Neural cell (in vitro differentiated cells): ENCODE data around the gene SIL1. TPM values are rescaled to one million over a fixed set of nuclear protein-coding genes. Genes with fewer than 3 reads are reported as not detected.

ENCODE experiments used
- H2AFZ ChIP-seq: fragments of 200-600, 300-800 bp; sonication (generic), shearing (Covaris generic); 2 replicates; pipeline ENCODE4 v1.6.0; 2014; ENCODE audit warnings: low read depth, mild to moderate bottlenecking, antibody characterized with exemption, low read length, moderate library complexity
- H3F3A ChIP-seq: fragments of 200-600 bp; shearing (Covaris generic); 2 replicates; pipeline ENCODE4 v1.6.1; 2016; ENCODE audit warnings: mild to moderate bottlenecking, moderate library complexity, mixed read lengths, antibody characterized with exemption, low read length; ENCODE audit not compliant: insufficient read depth, poor library complexity, severe bottlenecking
- H3K27ac ChIP-seq: fragments of 200-600, 300-800 bp; sonication (generic), shearing (Covaris generic); 2 replicates; pipeline ENCODE4 v1.5.1; 2014; ENCODE audit warnings: mild to moderate bottlenecking, low read length, moderate library complexity
- H3K27me3 ChIP-seq: fragments of 300-800, 200-600 bp; sonication (generic), shearing (Covaris generic); 2 replicates; pipeline ENCODE4 v1.6.0; 2014; ENCODE audit warnings: mild to moderate bottlenecking, low read depth, low read length, moderate library complexity; ENCODE audit not compliant: insufficient read depth
- H3K36me3 ChIP-seq: fragments of 300-800, 200-600 bp; sonication (generic), shearing (Covaris generic); 2 replicates; pipeline ENCODE4 v1.5.1; 2014; ENCODE audit warnings: mild to moderate bottlenecking, antibody characterized with exemption, low read length, moderate library complexity; ENCODE audit not compliant: insufficient read depth
- H3K4me2 ChIP-seq: fragments of 300-800, 200-600 bp; sonication (generic), shearing (Covaris generic); 2 replicates; pipeline ENCODE4 v1.6.0; 2014; ENCODE audit warnings: mild to moderate bottlenecking, low read length
- H3K4me3 ChIP-seq: fragments of 300-800, 200-600 bp; sonication (generic), shearing (Covaris generic); 2 replicates; pipeline ENCODE4 v1.5.1; 2014; ENCODE audit warnings: mild to moderate bottlenecking, low read length, moderate library complexity
- H3K79me2 ChIP-seq: fragments of 200-600 bp; shearing (Covaris generic); replicated peaks from 2 replicates; pipeline ENCODE4 v1.6.0; 2014; ENCODE audit warnings: mild to moderate bottlenecking, low read length, moderate library complexity; ENCODE audit not compliant: insufficient read depth
- H3K9ac ChIP-seq: fragments of 300-800, 200-600 bp; sonication (generic), shearing (Covaris generic); 2 replicates; pipeline ENCODE4 v1.6.1; 2016; ENCODE audit warnings: mild to moderate bottlenecking, low read length, mixed read lengths
- H3K9me2 ChIP-seq: fragments of 200-600 bp; shearing (Covaris generic); 2 replicates; pipeline ENCODE4 v1.6.1; 2016; ENCODE audit warnings: mild to moderate bottlenecking, low read length, mixed read lengths; ENCODE audit not compliant: insufficient read depth
- H3K9me3 ChIP-seq: fragments of 200-600, 300-800 bp; sonication (generic), shearing (Covaris generic); 2 replicates; pipeline ENCODE4 v1.6.1; 2016; ENCODE audit warnings: mild to moderate bottlenecking, mixed run types, low read length, moderate library complexity, mixed read lengths
- H4K20me1 ChIP-seq: fragments of 200-600 bp; shearing (Covaris generic); 2 replicates; pipeline ENCODE4 v1.6.1; 2016; ENCODE audit warnings: mild to moderate bottlenecking, mixed run types; ENCODE audit not compliant: insufficient read depth
- EP300 ChIP-seq: fragments of 450-650 bp; conservative IDR thresholded peaks from 2 replicates; pipeline ENCODE4 v1.6.1; 2014; ENCODE audit warnings: antibody characterized with exemption, mild to moderate bottlenecking, moderate library complexity; ENCODE audit not compliant: poor library complexity, severe bottlenecking
- EZH2 ChIP-seq: fragments of 200-600, 300-800 bp; shearing (Covaris generic), sonication (generic); IDR thresholded peaks from 2 replicates; pipeline ENCODE4 v1.6.1; 2014; ENCODE audit warnings: antibody characterized with exemption, low read length, borderline replicate concordance, mild to moderate bottlenecking; ENCODE audit not compliant: insufficient read depth, poor library complexity, severe bottlenecking
- MXI1 ChIP-seq: fragments of 450-650 bp; conservative IDR thresholded peaks from 2 replicates; pipeline ENCODE4 v1.6.1; 2014; ENCODE audit warnings: antibody characterized with exemption, mild to moderate bottlenecking; ENCODE audit not compliant: poor library complexity, severe bottlenecking
- POLR2AphosphoS5 ChIP-seq: IDR thresholded peaks from 2 replicates; pipeline ENCODE4 v1.6.1; 2012
- RAD21 ChIP-seq: fragments of 450-650 bp; conservative IDR thresholded peaks from 2 replicates; pipeline ENCODE4 v1.6.1; 2014; ENCODE audit warnings: antibody characterized with exemption, mild to moderate bottlenecking, moderate library complexity
- REST ChIP-seq: IDR thresholded peaks from 2 replicates; pipeline ENCODE4 v1.6.1; 2012; ENCODE audit warnings: borderline replicate concordance
- SMC3 ChIP-seq: fragments of 450-650 bp; conservative IDR thresholded peaks from 2 replicates; pipeline ENCODE4 v1.6.1; 2014; ENCODE audit warnings: antibody characterized with exemption, mild to moderate bottlenecking, moderate library complexity; ENCODE audit not compliant: poor library complexity
- TAF1 ChIP-seq: IDR thresholded peaks from 2 replicates; pipeline ENCODE4 v1.6.1; 2012; ENCODE audit warnings: low read depth
- polyA plus RNA-seq: library from polyadenylated mRNA; depleted of rRNA; stranded (reverse); fragments of >200 nt; gene quantifications from 2 replicates; pipeline ENCODE4 v1.2.3, GENCODE V29; 2014
- TF ChIP-seq, protein P1 (sequence below): fragments of 450-650 bp; IDR thresholded peaks from 2 replicates; pipeline ENCODE4 v1.5.1; 2014; ENCODE audit warnings: antibody characterized with exemption, mild to moderate bottlenecking, moderate library complexity; ENCODE audit not compliant: poor library complexity, severe bottlenecking

Gene SIL1
- polyA plus RNA-seq, 1 donor from 2014 or later: 4.7 TPM

GRCh38 chr5:139077899-139078298 is 120.3 kb downstream of the SIL1 start:
- Histone ChIP-seq H3K9me2 (no peaks in the 10 kb centered on the region), H3K9me3 (no peaks in the 10 kb centered on the region), H3K27ac (no peak overlapping the region), H3K4me3 (no peak overlapping the region), H3K27me3 (no peaks in the 10 kb centered on the region), H3K9ac (no peak overlapping the region), H3K4me2 (no peak overlapping the region), H3F3A (no peaks in the 10 kb centered on the region), H2AFZ (no peak overlapping the region), H3K36me3 (no peaks in the 10 kb centered on the region), H4K20me1 (no peaks in the 10 kb centered on the region), H3K79me2 (no peaks in the 10 kb centered on the region)
- TF ChIP-seq TAF1 (no peak), POLR2AphosphoS5 (no peak), REST (no peak), SMC3 (no peak), RAD21 (no peak), EZH2 (no peak)
- TF ChIP-seq, protein P1, sequence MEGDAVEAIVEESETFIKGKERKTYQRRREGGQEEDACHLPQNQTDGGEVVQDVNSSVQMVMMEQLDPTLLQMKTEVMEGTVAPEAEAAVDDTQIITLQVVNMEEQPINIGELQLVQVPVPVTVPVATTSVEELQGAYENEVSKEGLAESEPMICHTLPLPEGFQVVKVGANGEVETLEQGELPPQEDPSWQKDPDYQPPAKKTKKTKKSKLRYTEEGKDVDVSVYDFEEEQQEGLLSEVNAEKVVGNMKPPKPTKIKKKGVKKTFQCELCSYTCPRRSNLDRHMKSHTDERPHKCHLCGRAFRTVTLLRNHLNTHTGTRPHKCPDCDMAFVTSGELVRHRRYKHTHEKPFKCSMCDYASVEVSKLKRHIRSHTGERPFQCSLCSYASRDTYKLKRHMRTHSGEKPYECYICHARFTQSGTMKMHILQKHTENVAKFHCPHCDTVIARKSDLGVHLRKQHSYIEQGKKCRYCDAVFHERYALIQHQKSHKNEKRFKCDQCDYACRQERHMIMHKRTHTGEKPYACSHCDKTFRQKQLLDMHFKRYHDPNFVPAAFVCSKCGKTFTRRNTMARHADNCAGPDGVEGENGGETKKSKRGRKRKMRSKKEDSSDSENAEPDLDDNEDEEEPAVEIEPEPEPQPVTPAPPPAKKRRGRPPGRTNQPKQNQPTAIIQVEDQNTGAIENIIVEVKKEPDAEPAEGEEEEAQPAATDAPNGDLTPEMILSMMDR: no peak

GRCh38 chr5:139076111-139076510 is 122.1 kb downstream of the SIL1 start:
- Histone ChIP-seq H2AFZ (no peak overlapping the region), H3K9me3 (no peaks in the 10 kb centered on the region), H3K27me3 (no peaks in the 10 kb centered on the region), H3K4me2 (no peak overlapping the region), H3K36me3 (no peaks in the 10 kb centered on the region), H3K79me2 (no peaks in the 10 kb centered on the region), H3K9ac (no peak overlapping the region), H3F3A (no peaks in the 10 kb centered on the region), H3K4me3 (no peak overlapping the region), H3K27ac (no peak overlapping the region), H4K20me1 (no peaks in the 10 kb centered on the region), H3K9me2 (no peaks in the 10 kb centered on the region)
- no peak for TF ChIP-seq REST
- TF ChIP-seq POLR2AphosphoS5: no peak
- TF ChIP-seq SMC3: no peak
- TF ChIP-seq TAF1: no peak
- TF ChIP-seq RAD21: no peak
- TF ChIP-seq MXI1: no peak
- no peak for TF ChIP-seq EZH2
- no peak for TF ChIP-seq EP300
- TF ChIP-seq, protein P1: no peak
